Sciatic nerve (tissue), 2 donors: Measurements from ENCODE around the gene PUS7L. TPM values are rescaled to one million over a fixed set of nuclear protein-coding genes. Genes with fewer than 3 reads are reported as not detected.

Experiments
- ATAC-seq: fragments of 200-7000 bp; cut with Tn5 transposase; one replicate; pipeline ENCODE4 v1.9.1; 2020; ENCODE audit warnings: mild to moderate bottlenecking, moderate library complexity
- DNase-seq: peaks from one replicate; pipeline ENCODE4 v3.0.0-alpha.2; 2020; ENCODE audit warnings: low spot score
- intact Hi-C: fragments of 100-400 bp; cut with DNase I; formaldehyde crosslinking; loops from one replicate; pipeline ENCODE4 v1.14.2; 2022
- total RNA-seq: library from RNA; stranded (reverse); fragmentation: NEBNext Ultra II Directional; extraction: Animal tissue kit (Norgen Biotek cat#: 25700); gene quantifications from one replicate; pipeline ENCODE4 v1.2.1, GENCODE V29; 2021
- donor health status: DM: no; HTN: no; CAD: no.
- donor health status: DM: no; HTN: no; CAD: no.

PUS7L gene
- 15.7 TPM for total RNA-seq

GRCh38 chr12:43758728-43759563 lies at the start of gene PUS7L, which contains the start of gene IRAK4:
Gene PUS7L (minus strand): TSS chr12:43758790. CDS start chr12:43755245, 3,545 bp downstream.
Gene IRAK4 (plus strand): TSS chr12:43758951. CDS start chr12:43768112, 9,161 bp downstream.
- ATAC-seq (peak; percentile 100), DNase-seq (peak; percentile 95)
- intact Hi-C loops = no loop called here

GRCh38 chr12:43807386-43807785 lies 48.8 kb upstream of the PUS7L start:
- intact Hi-C loops = no loop called here
- no peak for ATAC-seq
- no peak for DNase-seq

- intact Hi-C loops = no loop called here
- DNase-seq (no peak), ATAC-seq (no peak)
Measured at GRCh38 chr12:43806737-43807072, 48.1 kb upstream of the PUS7L start.

- DNase-seq (peak; percentile 92), ATAC-seq (peak; percentile 99)
- intact Hi-C loops = no loop called here
Measured at GRCh38 chr12:43805860-43806736, 47.5 kb upstream of the PUS7L start, which contains the start of gene TWF1. Gene TWF1 (minus strand): TSS chr12:43806317. CDS start chr12:43806245, 72 bp downstream.

- intact Hi-C loops = no loop called here
Measured at GRCh38 chr12:43805149-43805859, 46.7 kb upstream of the PUS7L start.

GRCh38 chr12:43797561-43798217 lies 39.1 kb upstream of the PUS7L start:
- DNase-seq (no peak), ATAC-seq (no peak)
- intact Hi-C loops = no loop called here

More at GRCh38 chr12:43805149-43805859, 46.7 kb upstream of the PUS7L start:
- ATAC-seq (no peak), DNase-seq (no peak)

- ATAC-seq = no peak
- intact Hi-C loops = no loop called here
- no peak for DNase-seq
Measured at GRCh38 chr12:43795716-43796280, 37.2 kb upstream of the PUS7L start.

GRCh38 chr12:43789941-43790340 lies 31.4 kb upstream of the PUS7L start:
- no peak for ATAC-seq
- DNase-seq = no peak
- intact Hi-C loops = no loop called here

- ATAC-seq = no peak
- no peak for DNase-seq
- intact Hi-C loops = no loop called here
Measured at GRCh38 chr12:43786899-43787693, 28.5 kb upstream of the PUS7L start.

- ATAC-seq (peak; percentile 56), DNase-seq (no peak)
- intact Hi-C loops = no loop called here
Measured at GRCh38 chr12:43776498-43776897, 17.9 kb upstream of the PUS7L start.

GRCh38 chr12:43766291-43766690 lies 7.7 kb upstream of the PUS7L start:
- DNase-seq = no peak
- intact Hi-C loops = no loop called here
- no peak for ATAC-seq

- intact Hi-C loops = no loop called here
- ATAC-seq = no peak
- no peak for DNase-seq
Measured at GRCh38 chr12:43764528-43764927, 5.9 kb upstream of the PUS7L start.

GRCh38 chr12:43763769-43764168 lies 5.2 kb upstream of the PUS7L start:
- intact Hi-C loops = no loop called here

GRCh38 chr12:43762596-43762995 lies 4.0 kb upstream of the PUS7L start:
- intact Hi-C loops = no loop called here
- ATAC-seq (no peak), DNase-seq (no peak)

More at GRCh38 chr12:43763769-43764168, 5.2 kb upstream of the PUS7L start:
- DNase-seq = no peak
- ATAC-seq = no peak

- no peak for ATAC-seq
- no peak for DNase-seq
- intact Hi-C loops = no loop called here
Measured at GRCh38 chr12:43761500-43761899, 2.9 kb upstream of the PUS7L start.

- intact Hi-C loops = no loop called here
- DNase-seq (no peak), ATAC-seq (no peak)
Measured at GRCh38 chr12:43760396-43760795, 1.8 kb upstream of the PUS7L start.

- peak; percentile 14 for ATAC-seq
- intact Hi-C loops = no loop called here
Measured at GRCh38 chr12:43758247-43758727, 303 bp downstream of the PUS7L start.

More at GRCh38 chr12:43758247-43758727, 303 bp downstream of the PUS7L start:
- peak; percentile 58 for DNase-seq
